Smooth muscle cell (in vitro differentiated cells): ENCODE data around the gene YBX2. TPM values are rescaled to one million over a fixed set of nuclear protein-coding genes. Genes with fewer than 3 reads are reported as not detected.

Source experiments
- DNase-seq: peaks from one replicate; lab custom pipeline; 2025; ENCODE audit not compliant: unreplicated experiment; lab: John Stamatoyannopoulos, UW
- H2AFZ ChIP-seq: fragments of 200-600 bp; sonication (generic); 2 replicates; pipeline ENCODE4 v1.6.0; 2016; ENCODE audit warnings: antibody characterized with exemption, low read depth, mild to moderate bottlenecking
- H3F3A ChIP-seq: fragments of 200-600 bp; sonication (generic); 2 replicates; pipeline ENCODE4 v1.6.0; 2017; ENCODE audit warnings: antibody characterized with exemption, low read depth
- H3K27ac ChIP-seq: fragments of 200-600 bp; sonication (generic); 2 replicates; pipeline ENCODE4 v1.5.1; 2016; ENCODE audit warnings: low read depth, mild to moderate bottlenecking
- H3K27me3 ChIP-seq: fragments of 200-600 bp; sonication (generic); 2 replicates; pipeline ENCODE4 v1.6.1; 2016; ENCODE audit warnings: low read depth, mild to moderate bottlenecking
- H3K36me3 ChIP-seq: fragments of 200-600 bp; sonication (generic); 2 replicates; pipeline ENCODE4 v1.5.1; 2016; ENCODE audit warnings: low read depth
- H3K4me1 ChIP-seq: fragments of 200-600 bp; sonication (generic); 2 replicates; pipeline ENCODE4 v1.5.1; 2016; ENCODE audit warnings: low read depth
- H3K4me2 ChIP-seq: fragments of 200-600 bp; sonication (generic); 2 replicates; pipeline ENCODE4 v1.6.0; 2016; ENCODE audit warnings: mild to moderate bottlenecking
- H3K4me3 ChIP-seq: fragments of 200-600 bp; sonication (generic); 2 replicates; pipeline ENCODE4 v1.5.1; 2016; ENCODE audit warnings: mild to moderate bottlenecking
- H3K79me2 ChIP-seq: fragments of 200-600 bp; sonication (generic); 2 replicates; pipeline ENCODE4 v1.6.0; 2016; ENCODE audit warnings: low read depth, mild to moderate bottlenecking
- H3K9ac ChIP-seq: fragments of 200-600 bp; sonication (generic); 2 replicates; pipeline ENCODE4 v1.6.0; 2016; ENCODE audit warnings: low read depth
- H3K9me3 ChIP-seq: fragments of 200-600 bp; sonication (generic); replicated peaks from 2 replicates; pipeline ENCODE4 v1.5.1; 2016; ENCODE audit warnings: low read depth
- H4K20me1 ChIP-seq: fragments of 200-600 bp; sonication (generic); 2 replicates; pipeline ENCODE4 v1.6.0; 2016; ENCODE audit warnings: low read depth
- CTCF ChIP-seq: fragments of 200-600 bp; sonication (generic); IDR thresholded peaks from 2 replicates; pipeline ENCODE4 v1.5.1; 2017; ENCODE audit warnings: borderline replicate concordance, mild to moderate bottlenecking, antibody characterized with exemption; ENCODE audit not compliant: insufficient read depth, poor library complexity, severe bottlenecking
- WGBS: methylation state at CpG from one replicate; pipeline ENCODE4 v1.1.7; 2016; ENCODE audit warnings: low lambda C conversion rate; 5-methylcytosine and 5-hydroxymethylcytosine counted together
- polyA plus RNA-seq: library from polyadenylated mRNA; unstranded; fragments of >200 nt; fragmentation: Nextera tagmentation; extraction: Ambion mirVana; gene quantifications from 2 replicates; pipeline ENCODE4 v1.2.1, GENCODE V29; 2016
- total RNA-seq: library from RNA; depleted of rRNA; stranded (reverse); fragments of >200 nt; gene quantifications from 2 replicates; pipeline ENCODE4 v1.2.3, GENCODE V29; 2014

Gene YBX2
- total and polyA plus RNA-seq, 2 experiments from 2014 or later, result 0.09 to 1.1 TPM

- no peak overlapping the region for H3K27ac ChIP-seq
- no peak overlapping the region for H3K4me2 ChIP-seq
- H3K4me1 ChIP-seq, result no peaks in the 10 kb centered on the region
- no peaks in the 10 kb centered on the region for H3K9me3 ChIP-seq
- peaks cover 14% of the 10 kb centered on the region for H3K27me3 ChIP-seq
- no peak for DNase-seq
- 89% methylated on average over 18 of the region's 18 CpGs for WGBS
- peaks cover 5% of the 10 kb centered on the region for H3F3A ChIP-seq
- TF ChIP-seq CTCF, result no peak
- H3K9ac ChIP-seq, result no peak overlapping the region
- H3K4me3 ChIP-seq, result no peak overlapping the region
- H3K79me2 ChIP-seq, result no peaks in the 10 kb centered on the region
- H4K20me1 ChIP-seq, result no peaks in the 10 kb centered on the region
- H3K36me3 ChIP-seq, result no peaks in the 10 kb centered on the region
- H2AFZ ChIP-seq, result no peak overlapping the region
These were observed 10.8 kb downstream of the YBX2 start for GRCh38 chr17:7283471-7284216.

GRCh38 chr17:7282752-7283321, 11.6 kb downstream of the YBX2 start:
- Histone ChIP-seq H3K36me3 (no peaks in the 10 kb centered on the region), H3K9ac (no peak overlapping the region), H3K4me1 (no peaks in the 10 kb centered on the region), H3K27me3 (peaks cover 14% of the 10 kb centered on the region), H4K20me1 (no peaks in the 10 kb centered on the region), H3F3A (peaks cover 5% of the 10 kb centered on the region), H3K4me2 (no peak overlapping the region), H3K27ac (no peak overlapping the region), H2AFZ (no peak overlapping the region), H3K79me2 (no peaks in the 10 kb centered on the region), H3K9me3 (no peaks in the 10 kb centered on the region), H3K4me3 (no peak overlapping the region)
- 86% methylated on average over 6 of the region's 6 CpGs for WGBS
- no peak for TF ChIP-seq CTCF
- DNase-seq, result no peak

GRCh38 chr17:7281953-7282751, 12.3 kb downstream of the YBX2 start:
- peaks cover 5% of the 10 kb centered on the region for H3F3A ChIP-seq
- no peak overlapping the region for H3K9ac ChIP-seq
- WGBS, result 4% methylated on average over 34 of the region's 43 CpGs
- H3K27me3 ChIP-seq, result peaks cover 14% of the 10 kb centered on the region
- DNase-seq, result no peak
- H3K4me1 ChIP-seq, result no peaks in the 10 kb centered on the region
- TF ChIP-seq CTCF, result no peak
- no peaks in the 10 kb centered on the region for H4K20me1 ChIP-seq
- no peak overlapping the region for H3K27ac ChIP-seq
- H3K4me2 ChIP-seq, result peak overlapping the region; percentile 87
- H3K79me2 ChIP-seq, result no peaks in the 10 kb centered on the region
- H3K4me3 ChIP-seq, result peak overlapping the region; percentile 47
- no peaks in the 10 kb centered on the region for H3K9me3 ChIP-seq
- H3K36me3 ChIP-seq, result no peaks in the 10 kb centered on the region
- H2AFZ ChIP-seq, result peak overlapping the region; percentile 70
